ENCODE data around the gene SUN5.
"Not testable (repeated sequence)": the region's sequence is repeated elsewhere in the genome, so short reads cannot be mapped to it uniquely, and the experiment has no call there.

The SUN5 gene

GRCh38 chr20:32960849-32961731 is 43.1 kb downstream of the SUN5 start:
- no peak for DNase-seq

- DNase-seq: no peak
Measured at GRCh38 chr20:32960222-32960518, 44.1 kb downstream of the SUN5 start.

DNA sequence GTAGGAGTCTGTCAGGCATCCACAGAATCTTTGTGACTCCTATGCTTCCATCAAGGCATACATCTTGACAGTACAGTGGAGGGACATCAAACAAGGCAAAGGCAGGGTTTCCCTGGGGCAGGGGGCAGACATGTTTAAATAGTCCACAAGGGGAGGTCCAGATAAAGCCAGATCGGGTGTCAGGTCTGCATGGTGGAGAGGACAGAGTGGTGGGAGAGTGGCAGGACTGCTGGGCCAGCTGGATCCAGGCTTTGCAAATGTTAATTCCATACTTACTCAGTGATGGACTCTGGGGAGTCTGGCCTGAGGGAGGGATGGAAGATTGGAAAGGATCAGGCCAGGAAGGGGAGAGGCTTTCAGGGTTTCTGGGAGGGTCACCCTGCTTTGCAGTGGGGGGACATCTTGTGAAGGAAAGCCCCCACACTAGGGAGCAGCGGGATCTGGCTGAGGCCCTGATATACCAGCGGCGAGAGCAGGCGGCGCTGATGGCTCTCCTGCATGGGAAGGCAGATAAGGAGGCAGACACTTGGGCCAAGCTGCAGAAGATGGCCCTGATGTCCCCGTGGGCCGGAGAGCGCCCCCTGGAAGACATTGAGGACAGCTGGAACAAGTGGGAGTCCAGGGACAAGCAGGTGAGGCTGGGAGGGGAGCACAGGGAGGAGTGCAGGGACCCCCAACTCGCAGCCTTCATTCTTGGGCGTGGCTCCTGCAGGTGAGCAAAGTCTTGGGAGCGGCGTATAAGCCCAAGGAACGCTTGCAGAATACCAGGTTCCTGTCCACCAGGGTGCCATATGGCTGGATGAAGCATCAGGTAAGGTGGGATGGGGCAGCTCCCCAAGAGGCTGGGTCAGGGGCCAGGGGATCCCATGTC is 44.6 kb downstream of the SUN5 start:
- no peak for DNase-seq

GRCh38 chr20:32958574-32958973 is 45.7 kb downstream of the SUN5 start:
- DNase-seq: no peak

DNA sequence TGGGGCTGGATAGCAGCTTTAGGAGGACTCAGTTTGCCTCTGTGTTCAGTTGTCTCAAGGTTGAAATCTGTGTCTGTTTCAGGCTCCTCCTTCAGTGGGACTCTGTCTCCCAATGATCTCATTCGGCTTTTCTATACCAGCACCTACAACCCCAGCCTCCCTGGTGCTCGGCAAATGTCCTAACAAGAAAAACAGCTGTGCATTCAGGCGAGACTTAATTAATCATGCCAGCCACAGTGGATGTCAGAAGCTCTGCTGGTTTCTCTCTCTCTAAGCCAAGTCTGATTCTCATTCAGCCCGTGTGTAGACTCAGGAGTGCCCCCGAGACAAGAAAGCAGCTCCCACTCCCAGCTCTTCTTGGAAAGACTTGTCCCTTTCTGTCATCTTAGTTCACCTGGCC is 46.8 kb downstream of the SUN5 start:
- DNase-seq: no peak

GRCh38 chr20:32950539-32950938 is 53.7 kb downstream of the SUN5 start:
- not testable (repeated sequence) for DNase-seq

DNA sequence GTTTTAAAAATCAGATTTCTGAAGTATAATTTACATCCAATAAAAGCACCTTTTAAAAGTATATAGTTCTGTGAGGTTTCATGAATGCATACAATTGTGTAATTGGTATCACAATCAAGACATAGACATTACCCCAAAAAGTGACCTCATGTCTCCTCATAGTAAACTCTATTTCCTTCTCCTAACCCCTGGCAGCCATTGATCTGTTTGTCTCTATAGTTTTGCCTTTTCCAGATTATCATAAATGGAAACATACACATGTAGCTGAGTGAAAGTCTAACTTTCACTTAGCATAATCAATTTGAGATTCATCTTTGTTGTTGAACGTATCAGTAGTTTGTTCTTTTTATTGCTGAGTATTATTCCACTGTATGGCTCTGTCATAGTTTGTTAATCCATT is 57.6 kb downstream of the SUN5 start:
- no peak for DNase-seq

- DNase-seq: no peak
Measured at GRCh38 chr20:32945710-32946221, 58.5 kb downstream of the SUN5 start.

GRCh38 chr20:32943490-32944052 is 60.7 kb downstream of the SUN5 start:
- no peak for DNase-seq

DNA sequence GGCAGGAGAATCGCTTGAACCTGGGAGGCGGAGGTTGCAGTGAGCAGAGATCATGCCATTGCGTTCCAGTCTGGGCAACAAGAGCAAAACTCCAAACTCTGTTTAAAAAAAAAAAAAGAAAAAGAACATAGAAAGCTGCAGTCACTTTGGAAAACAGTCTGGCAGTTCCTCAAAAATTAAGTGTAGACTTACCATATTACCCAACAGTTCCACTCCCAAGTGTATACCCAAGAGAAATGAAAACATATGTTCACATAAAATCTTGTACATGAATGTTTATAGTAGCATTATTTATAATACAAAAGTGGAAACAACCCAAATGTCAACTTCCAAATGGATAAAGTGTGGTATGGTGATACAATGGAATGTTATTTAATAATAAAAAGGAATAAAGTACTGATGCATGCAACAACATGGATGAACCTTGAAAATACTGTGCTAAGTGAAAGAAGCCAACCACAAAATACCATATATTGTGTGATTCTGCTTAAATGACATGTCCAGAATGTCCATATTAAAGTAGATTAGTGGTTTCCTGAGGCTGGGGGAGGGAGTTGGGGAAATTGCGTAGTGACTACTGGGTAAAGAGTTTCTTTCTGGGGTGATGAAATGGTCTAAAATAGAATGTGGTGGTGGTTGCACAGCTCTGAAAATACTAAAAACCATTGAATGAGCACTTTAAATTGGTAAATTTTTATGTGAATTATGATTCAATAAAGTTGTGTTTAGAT is 62.9 kb downstream of the SUN5 start:
- DNase-seq: no peak

DNA sequence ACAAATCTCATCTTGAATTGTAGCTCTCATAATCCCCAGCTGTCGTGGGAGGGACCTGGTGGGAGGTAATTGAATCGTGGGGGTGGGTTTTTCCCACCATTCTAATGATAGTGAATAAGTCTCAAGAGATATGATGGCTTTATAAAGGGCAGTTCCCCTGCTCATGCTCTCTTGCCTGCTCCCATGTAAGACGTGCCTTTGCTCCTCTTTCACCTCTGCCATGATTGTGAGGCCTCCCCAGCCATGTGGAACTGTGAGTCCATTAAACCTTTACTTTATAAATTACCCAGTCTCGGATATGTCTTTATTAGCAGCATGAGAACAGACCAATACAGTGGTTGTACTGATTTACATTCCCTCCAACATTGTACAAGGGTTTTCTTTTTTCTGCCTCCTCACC is 69.7 kb downstream of the SUN5 start:
- DNase-seq: no peak

All from midbrain (tissue), 1 donor.